GM12878 (cell line): ENCODE results near the gene GSC2. TPM values are rescaled to one million over a fixed set of nuclear protein-coding genes. Genes with fewer than 3 reads are reported as not detected.

ENCODE experiments used
- ATAC-seq: fragments of 200-7000 bp; cut with Tn5 transposase; 3 replicates; pipeline ENCODE4 v1.9.1; 2020; ENCODE audit warnings: mild to moderate bottlenecking, moderate library complexity
- BruUV-seq: library from RNA; stranded (reverse); fragments of 400-500 nt; replicated peaks from 2 replicates; lab custom pipeline; 2021; lab: Mats Ljungman, UMichigan
- CTCF ChIA-PET: fragments of 300-600 bp; sonication (Branson Sonifier 250); formaldehyde crosslinking; extraction: SDS; loops from one replicate; lab custom pipeline; 2021; ENCODE audit warnings: inconsistent platforms; lab: Yijun Ruan, JAX
- POLR2A ChIA-PET: fragments of 350-600 bp; formaldehyde crosslinking; extraction: SDS; loops from one replicate; lab custom pipeline; 2021; ENCODE audit warnings: inconsistent platforms; lab: Charles Lee
- RAD21 ChIA-PET: fragments of 300-600 bp; sonication (Branson Sonifier 250); formaldehyde crosslinking; loops from one replicate; lab custom pipeline; 2023; ENCODE audit warnings: antibody characterized with exemption; ENCODE audit not compliant: unreplicated experiment; lab: Charles Lee
- SMC1A ChIA-PET: fragments of 300-600 bp; sonication (Branson Sonifier 250); formaldehyde crosslinking; loops from one replicate; lab custom pipeline; 2023; ENCODE audit not compliant: unreplicated experiment, uncharacterized antibody; lab: Charles Lee
- DNase-seq: peaks from one replicate; pipeline ENCODE4 v3.0.0-alpha.2; 2011; ENCODE audit warnings: low read depth, low spot score
- FAIRE-seq: peaks from 3 replicates; lab custom pipeline; 2011; peaks lifted over from hg19 to GRCh38; lab: Jason Lieb, UNC
- H2AFZ ChIP-seq: 2 replicates; pipeline ENCODE4 v1.6.0; 2011; ENCODE audit warnings: low read depth, low read length, control low read depth; ENCODE audit not compliant: control insufficient read depth
- H3K27ac ChIP-seq: 2 replicates; pipeline ENCODE4 v1.5.1; 2011; ENCODE audit warnings: control low read depth; ENCODE audit not compliant: control insufficient read depth, insufficient read depth
- H3K27me3 ChIP-seq, 2 experiments: replicated peaks in 1 of 2; 2 replicates each; pipeline versions ENCODE4 v1.6.0 to v1.6.1; 2011; ENCODE audit warnings: low read length in 1 of 2; ENCODE audit not compliant: control insufficient read depth in 2 of 2, insufficient read depth in 2 of 2
- H3K36me3 ChIP-seq, 2 experiments: 2 replicates each; pipeline ENCODE4 v1.5.1; 2011; ENCODE audit warnings: low read length in 1 of 2; ENCODE audit not compliant: control insufficient read depth in 2 of 2, insufficient read depth in 2 of 2
- H3K4me1 ChIP-seq: 2 replicates; pipeline ENCODE4 v1.6.1; 2011; ENCODE audit warnings: mild to moderate bottlenecking, low read length, moderate library complexity, mixed read lengths; ENCODE audit not compliant: control insufficient read depth, insufficient read depth
- H3K4me2 ChIP-seq: 2 replicates; pipeline ENCODE4 v1.6.0; 2011; ENCODE audit warnings: control low read depth; ENCODE audit not compliant: control insufficient read depth, insufficient read depth
- H3K4me3 ChIP-seq: fragments of 200-600 bp; sonication (generic); 2 replicates; pipeline ENCODE4 v1.5.1; 2016
- H3K79me2 ChIP-seq: 2 replicates; pipeline ENCODE4 v1.6.0; 2011; ENCODE audit warnings: low read length; ENCODE audit not compliant: control insufficient read depth, insufficient read depth
- H3K9ac ChIP-seq: 2 replicates; pipeline ENCODE4 v1.8.0; 2011; ENCODE audit warnings: low read length, control low read depth, mixed read lengths; ENCODE audit not compliant: control insufficient read depth, insufficient read depth
- H3K9me3 ChIP-seq: replicated peaks from 3 replicates; pipeline ENCODE4 v1.5.1; 2011; ENCODE audit warnings: mild to moderate bottlenecking, low read length; ENCODE audit not compliant: control insufficient read depth, insufficient read depth
- H4K20me1 ChIP-seq: 2 replicates; pipeline ENCODE4 v1.6.0; 2011; ENCODE audit not compliant: control insufficient read depth, insufficient read depth
- BHLHE40 ChIP-seq, 2 experiments: fragments of 450-650 bp in 1 of 2; IDR thresholded peaks; 2 replicates each; pipeline ENCODE4 v1.6.1; 2011 to 2017; ENCODE audit warnings: low read depth in 2 of 2, borderline replicate concordance in 1 of 2, improper control_type of control experiment in 1 of 2, low read length in 1 of 2, mild to moderate bottlenecking in 1 of 2
- DPF2 ChIP-seq: fragments of 450-650 bp; IDR thresholded peaks from 2 replicates; pipeline ENCODE4 v1.6.1; 2017; ENCODE audit warnings: mild to moderate bottlenecking
- MEF2A ChIP-seq: IDR thresholded peaks from 2 replicates; pipeline ENCODE4 v1.6.1; 2011; ENCODE audit warnings: low read depth, mild to moderate bottlenecking, low read length, moderate library complexity; ENCODE audit not compliant: insufficient read depth
- NFYB ChIP-seq: IDR thresholded peaks from 2 replicates; pipeline ENCODE4 v1.6.1; 2011; ENCODE audit warnings: low read depth, mild to moderate bottlenecking, low read length, improper control_type of control experiment, moderate library complexity; ENCODE audit not compliant: insufficient read depth
- WGBS: methylation state at CpG from one replicate; pipeline ENCODE4 v1.1.6; 2016; ENCODE audit warnings: low lambda C conversion rate; ENCODE audit not compliant: insufficient replicate concordance, insufficient coverage; ENCODE audit errors: missing lambda C conversion rate; 5-methylcytosine and 5-hydroxymethylcytosine counted together
- in situ Hi-C: fragments of 300-500 bp; cut with MboI; formaldehyde crosslinking; loops from 9 replicates; pipeline ENCODE4 v1.14.3; 2018; ENCODE audit warnings: mixed read lengths
- intact Hi-C: fragments of 100-400 bp; cut with micrococcal nuclease; formaldehyde crosslinking; loops from one replicate; pipeline ENCODE4 v1.14.2; 2022; ENCODE audit not compliant: unreplicated experiment
- polyA plus RNA-seq, 11 experiments: library from polyadenylated mRNA; depleted of rRNA in 4 of 11; unstranded in 6 of 11; stranded (reverse) in 5 of 11; fragments of >200 nt; fragmentation: Nextera tagmentation in 4 of 11; fragmentation: Illumina TruSeq in 1 of 11; extraction: Ambion mirVana in 4 of 11; extraction: Trizol in 1 of 11; gene quantifications; 1 replicate in 1 of 11; 2 replicates in 10 of 11; pipeline versions ENCODE4 v1.2.1 to v1.2.3, GENCODE V29; 2011 to 2016; ENCODE audit warnings: inconsistent platforms in 2 of 11, missing spikeins in 2 of 11, low read depth in 1 of 11
- total RNA-seq, 4 experiments: library from RNA; depleted of rRNA in 3 of 4; stranded (reverse); fragments of >200 nt in 3 of 4; fragmentation: Illumina TruSeq in 1 of 4; extraction: Trizol in 1 of 4; gene quantifications; 2 replicates each; pipeline versions ENCODE4 v1.2.1 to v1.2.3, GENCODE V29; 2013 to 2021
- TF ChIP-seq, protein P1 (sequence below), 3 experiments: IDR thresholded peaks in 2 of 3; conservative IDR thresholded peaks in 1 of 3; 2 replicates each; pipeline ENCODE4 v1.5.1; 2011; ENCODE audit warnings: low read depth in 3 of 3, low read length in 3 of 3, mild to moderate bottlenecking in 3 of 3, control low read depth in 2 of 3, moderate library complexity in 2 of 3, inconsistent platforms in 1 of 3, mixed read lengths in 1 of 3; ENCODE audit not compliant: control insufficient read depth in 2 of 3, insufficient read depth in 1 of 3; ENCODE audit errors: extremely low read depth in 1 of 3

Gene GSC2
- total and polyA plus RNA-seq, 10 of the 15 experiments (the other 5 are each of a cell fraction or from before 2014, with no cell fraction given), result not detected

DNA sequence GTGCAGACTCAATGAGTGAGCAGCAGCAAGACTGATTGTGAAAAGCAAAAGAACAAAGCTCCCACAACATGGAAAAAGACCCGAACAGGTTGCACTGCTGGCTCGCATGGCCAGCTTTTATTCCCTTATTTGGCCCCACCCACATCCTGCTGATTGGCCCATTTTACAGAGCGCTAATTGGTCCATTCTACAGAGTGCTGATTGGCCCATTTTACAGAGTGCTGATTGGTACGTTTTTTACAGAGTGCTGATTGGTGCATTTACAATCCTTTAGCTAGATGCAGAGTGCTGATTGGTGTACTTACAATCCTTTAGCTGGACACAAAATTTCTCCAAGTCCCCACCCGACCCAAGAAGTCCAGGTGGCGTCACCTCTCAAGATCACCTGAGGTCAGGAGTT lies 43.8 kb upstream of the GSC2 start:
- H3K4me2 ChIP-seq, result no peak overlapping the region
- ChIA-PET POLR2A (interaction anchor here (0.6 kb wide), 1 partner anchor 75 kb away, joined by 3 read pairs; no protein-coding TSS in a partner anchor), CTCF (interaction anchor here (0.5 to 1.1 kb wide), 2 partner anchors 14 to 35 kb away, joined by 3 read pairs; no protein-coding TSS in a partner anchor), RAD21 (no interaction called here), SMC1A (no interaction called here)
- ATAC-seq (no peak), FAIRE-seq (no peak), DNase-seq (no peak)
- H3K9me3 ChIP-seq, result no peaks in the 10 kb centered on the region
- no peaks in the 10 kb centered on the region; the same call in 1 of the 2 replicates for H3K4me1 ChIP-seq
- no TSS peak for BruUV-seq
- no peak overlapping the region for H2AFZ ChIP-seq
- WGBS, result 82% methylated on average over 6 of the region's 6 CpGs
- no peak overlapping the region for H3K27ac ChIP-seq
- no peaks in the 10 kb centered on the region for H4K20me1 ChIP-seq
- H3K79me2 ChIP-seq, result no peaks in the 10 kb centered on the region
- no peaks in the 10 kb centered on the region for H3K36me3 ChIP-seq
- no peak overlapping the region for H3K4me3 ChIP-seq
- intact Hi-C loops, result no loop called here
- peaks cover 0 to 2% of the 10 kb centered on the region in 2 experiments; a peak in 2 of 4 replicates for H3K27me3 ChIP-seq
- H3K9ac ChIP-seq, result no peak overlapping the region
- in situ Hi-C loops, result no loop called here
- TF ChIP-seq MEF2A, result no peak
- TF ChIP-seq NFYB, result peak; percentile 62
- no peak for TF ChIP-seq DPF2

DNA sequence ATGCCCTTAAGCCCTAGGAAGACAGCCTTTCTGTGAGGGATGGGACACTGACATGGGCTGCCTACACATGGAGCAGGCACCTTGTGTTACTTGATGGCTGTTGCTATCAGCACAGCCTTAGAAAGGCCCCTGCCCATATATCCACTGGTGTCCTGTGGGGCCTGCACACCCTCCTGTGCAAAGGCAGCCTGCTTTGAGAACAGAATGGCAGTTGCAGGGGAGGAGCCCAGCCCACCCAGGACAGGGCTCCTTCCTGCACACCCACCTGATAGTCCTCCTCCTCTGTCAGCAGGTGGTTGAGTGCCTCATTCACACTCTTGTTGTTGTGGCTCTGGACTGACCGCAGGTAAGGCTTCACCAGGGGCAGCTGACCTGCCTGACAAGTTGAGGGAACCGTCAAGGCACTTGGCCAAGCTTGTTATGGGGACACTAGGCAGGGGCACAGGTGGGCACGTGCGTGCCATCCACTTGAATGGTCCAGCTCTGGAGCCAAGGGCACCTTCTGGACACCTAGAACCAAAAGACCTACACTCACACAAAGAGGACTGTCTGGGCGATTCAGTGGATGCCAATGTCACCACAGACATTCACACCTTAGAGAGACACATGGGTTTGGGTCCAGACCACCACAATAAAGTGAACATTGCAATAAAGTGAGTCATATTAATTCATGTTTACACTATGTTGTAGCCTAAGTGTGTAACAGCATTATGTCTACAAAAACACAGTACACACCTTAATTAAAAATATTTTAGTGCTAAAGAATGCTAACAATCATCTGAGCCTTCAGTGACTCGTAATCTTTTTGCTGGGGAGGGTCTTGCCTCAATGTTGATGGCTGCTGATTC lies 37.8 kb upstream of the GSC2 start:
- FAIRE-seq, result no peak
- no TSS peak for BruUV-seq
- no peak for DNase-seq
- ChIA-PET CTCF (no interaction called here), SMC1A (no interaction called here), POLR2A (no interaction called here), RAD21 (interaction anchor here (1.0 kb wide), 1 partner anchor 442 kb away, joined by 4 read pairs; no protein-coding TSS in a partner anchor)
- H3K36me3 ChIP-seq, result no peaks in the 10 kb centered on the region
- 14% methylated on average over 6 of the region's 6 CpGs for WGBS
- H4K20me1 ChIP-seq, result no peaks in the 10 kb centered on the region
- no peak overlapping the region for H2AFZ ChIP-seq
- in situ Hi-C loops, result no loop called here
- H3K9ac ChIP-seq, result no peak overlapping the region
- H3K79me2 ChIP-seq, result no peaks in the 10 kb centered on the region
- H3K27me3 ChIP-seq, result no peaks in the 10 kb centered on the region
- no peak overlapping the region for H3K4me2 ChIP-seq
- H3K4me1 ChIP-seq, result no peaks in the 10 kb centered on the region
- no peaks in the 10 kb centered on the region for H3K9me3 ChIP-seq
- peak in 1 of 2 experiments; percentile 17; a peak in 1 of 4 replicates for TF ChIP-seq BHLHE40 (IDR thresholded peaks at IDR 0.05; ENCODE audit: borderline replicate concordance in 1 of 2, low read depth in 2 of 2, low read length in 1 of 2)
- TF ChIP-seq, protein P1, sequence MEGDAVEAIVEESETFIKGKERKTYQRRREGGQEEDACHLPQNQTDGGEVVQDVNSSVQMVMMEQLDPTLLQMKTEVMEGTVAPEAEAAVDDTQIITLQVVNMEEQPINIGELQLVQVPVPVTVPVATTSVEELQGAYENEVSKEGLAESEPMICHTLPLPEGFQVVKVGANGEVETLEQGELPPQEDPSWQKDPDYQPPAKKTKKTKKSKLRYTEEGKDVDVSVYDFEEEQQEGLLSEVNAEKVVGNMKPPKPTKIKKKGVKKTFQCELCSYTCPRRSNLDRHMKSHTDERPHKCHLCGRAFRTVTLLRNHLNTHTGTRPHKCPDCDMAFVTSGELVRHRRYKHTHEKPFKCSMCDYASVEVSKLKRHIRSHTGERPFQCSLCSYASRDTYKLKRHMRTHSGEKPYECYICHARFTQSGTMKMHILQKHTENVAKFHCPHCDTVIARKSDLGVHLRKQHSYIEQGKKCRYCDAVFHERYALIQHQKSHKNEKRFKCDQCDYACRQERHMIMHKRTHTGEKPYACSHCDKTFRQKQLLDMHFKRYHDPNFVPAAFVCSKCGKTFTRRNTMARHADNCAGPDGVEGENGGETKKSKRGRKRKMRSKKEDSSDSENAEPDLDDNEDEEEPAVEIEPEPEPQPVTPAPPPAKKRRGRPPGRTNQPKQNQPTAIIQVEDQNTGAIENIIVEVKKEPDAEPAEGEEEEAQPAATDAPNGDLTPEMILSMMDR (IDR thresholded peaks at IDR 0.05 in 2 of 3, conservative IDR thresholded peaks at IDR 0.05 in 1 of 3; ENCODE audit: control insufficient read depth in 2 of 3, extremely low read depth in 1 of 3, insufficient read depth in 1 of 3, low read depth in 3 of 3, low read length in 3 of 3), result no peak
- H3K27ac ChIP-seq, result no peak overlapping the region
- ATAC-seq, result no peak
- H3K4me3 ChIP-seq, result no peak overlapping the region
- intact Hi-C loops, result no loop called here
